Fibroblast of skin of abdomen (primary cell): Measurements from ENCODE around the gene OR5A1.

Experiments
- DNase-seq: peaks from one replicate; pipeline ENCODE4 v3.0.0-alpha.2; 2013

OR5A1 gene

DNA sequence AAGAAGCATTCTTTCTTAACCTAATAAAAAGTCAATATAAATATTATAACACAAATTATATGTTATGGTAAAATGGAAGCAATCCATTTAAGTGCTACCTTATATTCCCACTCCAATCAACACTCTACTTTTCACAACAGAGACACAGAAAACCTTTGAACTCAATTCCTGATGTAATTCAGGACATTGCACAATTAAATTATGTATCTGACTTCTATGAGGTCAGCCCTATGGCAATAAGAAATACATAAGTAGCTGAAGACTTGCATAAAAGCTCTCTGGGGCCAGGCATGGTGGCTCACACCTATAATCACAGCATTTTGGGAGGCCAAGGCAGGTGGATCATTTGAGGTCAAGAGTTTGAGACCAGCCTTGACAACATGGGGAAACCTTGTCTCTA, 43.6 kb downstream of the OR5A1 start:
- no peak for DNase-seq

DNA sequence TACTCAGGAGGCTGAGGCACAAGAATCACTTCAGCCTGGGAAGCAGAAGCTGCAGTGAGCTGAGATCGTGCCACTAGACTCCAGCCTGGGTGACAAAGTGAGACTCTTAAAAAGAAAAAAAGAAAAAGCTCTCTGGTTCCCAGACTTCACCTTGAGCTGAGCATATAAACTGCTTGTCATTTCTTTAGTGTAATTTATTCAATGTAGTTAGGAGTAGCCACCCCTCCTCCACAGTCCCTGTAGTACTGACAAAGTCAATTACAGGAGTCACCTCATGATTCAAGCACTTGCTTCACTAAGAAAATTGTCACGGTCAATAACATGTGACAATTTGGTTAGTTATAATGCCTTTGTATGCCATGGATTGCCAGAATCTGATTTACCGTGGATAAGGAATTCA, 44.1 kb downstream of the OR5A1 start:
- no peak for DNase-seq
